H7 (cell line): ENCODE results near the gene SYNDIG1. TPM values are rescaled to one million over a fixed set of nuclear protein-coding genes. Genes with fewer than 3 reads are reported as not detected.

Experiments
- DNase-seq: peaks from one replicate; pipeline ENCODE4 v3.0.0; 2012
- H3K27me3 ChIP-seq: 2 replicates; pipeline ENCODE4 v1.6.0; 2011; ENCODE audit warnings: mild to moderate bottlenecking, low read length; ENCODE audit not compliant: control insufficient read depth, insufficient read depth
- H3K36me3 ChIP-seq: replicated peaks from 2 replicates; pipeline ENCODE4 v1.5.1; 2011; ENCODE audit warnings: low read length; ENCODE audit not compliant: control insufficient read depth, insufficient read depth
- H3K4me3 ChIP-seq: 2 replicates; pipeline ENCODE4 v1.5.1; 2011; ENCODE audit warnings: low read depth, mild to moderate bottlenecking, control low read depth, low read length, moderate library complexity; ENCODE audit not compliant: insufficient read depth
- total RNA-seq: library from RNA; depleted of rRNA; stranded (reverse); fragments of >200 nt; shearing (Covaris generic); gene quantifications from 2 replicates; pipeline ENCODE4 v1.2.3, GENCODE V29; 2014

Gene SYNDIG1
- total RNA-seq, 1 experiment from 2014 or later: 9.2 TPM

- DNase-seq: no peak
- Histone ChIP-seq H3K4me3 (no peak overlapping the region), H3K27me3 (no peaks in the 10 kb centered on the region), H3K36me3 (no peaks in the 10 kb centered on the region)
These were observed 187.8 kb downstream of the SYNDIG1 start for GRCh38 chr20:24657196-24657595.

GRCh38 chr20:24657878-24658620, 188.6 kb downstream of the SYNDIG1 start:
- no peak for DNase-seq
- Histone ChIP-seq H3K27me3 (no peaks in the 10 kb centered on the region), H3K36me3 (no peaks in the 10 kb centered on the region), H3K4me3 (no peak overlapping the region)

- Histone ChIP-seq H3K27me3 (no peaks in the 10 kb centered on the region), H3K4me3 (no peak overlapping the region), H3K36me3 (no peaks in the 10 kb centered on the region)
- DNase-seq: no peak
These were observed 189.7 kb downstream of the SYNDIG1 start for GRCh38 chr20:24658920-24659660.

- no peak for DNase-seq
- Histone ChIP-seq H3K27me3 (no peaks in the 10 kb centered on the region), H3K4me3 (no peak overlapping the region), H3K36me3 (no peaks in the 10 kb centered on the region)
These were observed 190.4 kb downstream of the SYNDIG1 start for GRCh38 chr20:24659835-24660234.

GRCh38 chr20:24660651-24661050, 191.2 kb downstream of the SYNDIG1 start:
- no peaks in the 10 kb centered on the region for H3K27me3 ChIP-seq
- no peak overlapping the region for H3K4me3 ChIP-seq
- no peaks in the 10 kb centered on the region for H3K36me3 ChIP-seq
- no peak for DNase-seq

- Histone ChIP-seq H3K36me3 (no peaks in the 10 kb centered on the region), H3K27me3 (no peaks in the 10 kb centered on the region), H3K4me3 (no peak overlapping the region)
- DNase-seq: no peak
These were observed 191.8 kb downstream of the SYNDIG1 start for GRCh38 chr20:24661255-24661654.

GRCh38 chr20:24662322-24662721, 192.9 kb downstream of the SYNDIG1 start:
- no peak for DNase-seq

GRCh38 chr20:24662752-24663365, 193.4 kb downstream of the SYNDIG1 start:
- H3K4me3 ChIP-seq: no peak overlapping the region
- no peaks in the 10 kb centered on the region for H3K36me3 ChIP-seq
- no peak for DNase-seq
- H3K27me3 ChIP-seq: no peaks in the 10 kb centered on the region

More at GRCh38 chr20:24662322-24662721, 192.9 kb downstream of the SYNDIG1 start:
- Histone ChIP-seq H3K4me3 (no peak overlapping the region), H3K36me3 (no peaks in the 10 kb centered on the region), H3K27me3 (no peaks in the 10 kb centered on the region)

- H3K4me3 ChIP-seq: no peak overlapping the region
- H3K27me3 ChIP-seq: no peaks in the 10 kb centered on the region
- no peak for DNase-seq
- H3K36me3 ChIP-seq: no peaks in the 10 kb centered on the region
These were observed 194.1 kb downstream of the SYNDIG1 start for GRCh38 chr20:24663496-24663895.

- Histone ChIP-seq H3K4me3 (no peak overlapping the region), H3K27me3 (no peaks in the 10 kb centered on the region), H3K36me3 (no peaks in the 10 kb centered on the region)
- DNase-seq: no peak
These were observed 195.0 kb downstream of the SYNDIG1 start for GRCh38 chr20:24664266-24664986.

- Histone ChIP-seq H3K36me3 (no peaks in the 10 kb centered on the region), H3K4me3 (no peak overlapping the region), H3K27me3 (no peaks in the 10 kb centered on the region)
- no peak for DNase-seq
These were observed 195.8 kb downstream of the SYNDIG1 start for GRCh38 chr20:24665196-24665595.

- no peak for DNase-seq
- Histone ChIP-seq H3K36me3 (no peaks in the 10 kb centered on the region), H3K4me3 (no peak overlapping the region), H3K27me3 (no peaks in the 10 kb centered on the region)
These were observed 196.3 kb downstream of the SYNDIG1 start for GRCh38 chr20:24665741-24666191.

GRCh38 chr20:24667689-24668383, 198.4 kb downstream of the SYNDIG1 start:
- no peak for DNase-seq
- Histone ChIP-seq H3K36me3 (no peaks in the 10 kb centered on the region), H3K27me3 (no peaks in the 10 kb centered on the region), H3K4me3 (no peak overlapping the region)

GRCh38 chr20:24668384-24668702, 198.9 kb downstream of the SYNDIG1 start:
- no peaks in the 10 kb centered on the region for H3K36me3 ChIP-seq
- no peaks in the 10 kb centered on the region for H3K27me3 ChIP-seq

More at GRCh38 chr20:24668384-24668702, 198.9 kb downstream of the SYNDIG1 start:
- H3K4me3 ChIP-seq: no peak overlapping the region
- no peak for DNase-seq
